Tibial nerve (tissue), 4 donors: ENCODE measurements around the gene PRPSAP1. TPM values are rescaled to one million over a fixed set of nuclear protein-coding genes. Genes with fewer than 3 reads are reported as not detected.
"Not testable (repeated sequence)": the region's sequence is repeated elsewhere in the genome, so short reads cannot be mapped to it uniquely, and the experiment has no call there.

Experiments used
- DNase-seq, 2 donors: peaks; one replicate each; pipeline ENCODE4 v3.0.0-alpha.2; 2019; ENCODE audit warnings: low spot score in 2 of 2
- H3K27ac ChIP-seq, 4 donors: fragments of 200-600 bp; sonication (generic) in 3 of 4; one replicate each; pipeline ENCODE4 v1.5.1; 2017 to 2019; ENCODE audit warnings: mild to moderate bottlenecking in 1 of 4
- H3K27me3 ChIP-seq, 2 donors: fragments of 200-600 bp; sonication (generic) in 1 of 2; one replicate each; pipeline versions ENCODE4 v1.5.1 to v1.6.0; 2017 to 2019
- H3K36me3 ChIP-seq, 3 donors: fragments of 200-600 bp; sonication (generic); one replicate each; pipeline ENCODE4 v1.5.1; 2018 to 2019
- H3K4me1 ChIP-seq, 4 donors: fragments of 200-600 bp; sonication (generic) in 3 of 4; one replicate each; pipeline ENCODE4 v1.5.1; 2017 to 2019
- H3K4me3 ChIP-seq, 4 donors: fragments of 200-600 bp; sonication (generic) in 3 of 4; one replicate each; pipeline ENCODE4 v1.5.1; 2017 to 2019; ENCODE audit warnings: mild to moderate bottlenecking in 1 of 4, moderate library complexity in 1 of 4
- H3K9me3 ChIP-seq, 4 donors: fragments of 200-600 bp; sonication (generic) in 3 of 4; one replicate each; pipeline ENCODE4 v1.5.1; 2017 to 2019
- CTCF ChIP-seq, 5 experiments: fragments of 200-600 bp in 3 of 5; fragments of 450-650 bp in 2 of 5; sonication (generic) in 3 of 5; IDR thresholded peaks; one replicate each; pipeline ENCODE4 v1.5.1; 2016 to 2019; ENCODE audit warnings: antibody characterized with exemption in 5 of 5, mild to moderate bottlenecking in 3 of 5, moderate library complexity in 2 of 5
- EP300 ChIP-seq, 2 donors: sonication (generic); formaldehyde crosslinking; IDR thresholded peaks; one replicate each; pipeline ENCODE4 v1.6.1; 2017; ENCODE audit warnings: antibody characterized with exemption in 2 of 2, mild to moderate bottlenecking in 1 of 2
- POLR2A ChIP-seq, 2 donors: fragments of 450-650 bp; IDR thresholded peaks; one replicate each; pipeline ENCODE4 v1.6.1; 2017; ENCODE audit warnings: antibody characterized with exemption in 2 of 2, mild to moderate bottlenecking in 2 of 2, moderate library complexity in 2 of 2
- WGBS, 2 donors: methylation state at CpG; one replicate each; pipeline ENCODE4 v1.1.5; 2018; 5-methylcytosine and 5-hydroxymethylcytosine counted together
- total RNA-seq, 4 donors: library from RNA; depleted of rRNA; stranded (reverse); fragments of >200 nt; gene quantifications; one replicate each; pipeline ENCODE4 v1.1.0, GENCODE V29; 2016

Gene PRPSAP1
- total RNA-seq, 4 donors from 2014 or later: 66.8 to 108 (median 96.2) TPM

DNA sequence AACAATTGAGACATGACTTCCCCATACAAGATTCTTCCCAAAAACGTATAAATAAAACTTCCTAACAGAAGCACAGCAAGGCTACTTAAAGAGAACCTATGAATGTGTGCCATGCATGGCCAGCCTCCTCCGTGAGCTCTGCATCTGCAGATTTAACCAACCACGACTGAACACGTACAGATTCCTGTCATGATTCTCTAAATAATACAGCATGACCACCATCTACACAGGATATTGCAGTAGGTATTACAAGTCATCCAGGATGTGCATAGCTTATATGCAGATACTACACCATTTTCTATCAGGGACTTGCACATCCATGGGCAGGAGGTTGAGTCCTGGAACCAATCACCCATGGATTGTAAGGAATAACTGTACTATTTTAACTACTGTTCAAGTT lies 44.3 kb downstream of the PRPSAP1 start:
- Histone ChIP-seq H3K36me3 (peaks cover 0 to 75% (median 6%) of the 10 kb centered on the region in 3 donors), H3K27ac (no peak overlapping the region), H3K4me3 (no peak overlapping the region), H3K4me1 (no peaks in the 10 kb centered on the region), H3K9me3 (no peaks in the 10 kb centered on the region), H3K27me3 (no peaks in the 10 kb centered on the region)
- no peak for DNase-seq
- TF ChIP-seq POLR2A (IDR thresholded peaks at IDR 0.05) (no peak), EP300 (IDR thresholded peaks at IDR 0.05) (no peak), CTCF (IDR thresholded peaks at IDR 0.05) (no peak)
- 90 to 94% methylated on average over 4 of the region's 4 CpGs for WGBS, 2 donors

GRCh38 chr17:76307966-76308338 lies 45.8 kb downstream of the PRPSAP1 start, which contains the start of gene QRICH2:
TSS of gene QRICH2 (minus strand) at chr17:76308276. CDS start at chr17:76307998, 278 bp downstream.
- WGBS, 2 donors: 94 to 96% methylated on average over 40 to 44 of the region's 44 CpGs
- H3K27me3 ChIP-seq: no peaks in the 10 kb centered on the region
- no peaks in the 10 kb centered on the region for H3K4me1 ChIP-seq
- H3K4me3 ChIP-seq: no peak within 1 kb of the TSS
- TF ChIP-seq POLR2A (IDR thresholded peaks at IDR 0.05) (no peak), EP300 (IDR thresholded peaks at IDR 0.05) (no peak), CTCF (IDR thresholded peaks at IDR 0.05) (no peak)
- peaks cover 0 to 61% (median 6%) of the 10 kb centered on the region in 3 donors for H3K36me3 ChIP-seq
- H3K9me3 ChIP-seq: no peaks in the 10 kb centered on the region
- no peak for DNase-seq
- no peak within 1 kb of the TSS for H3K27ac ChIP-seq

- Histone ChIP-seq H3K36me3 (peaks cover 0 to 56% (median 6%) of the 10 kb centered on the region in 3 donors), H3K4me1 (no peaks in the 10 kb centered on the region), H3K4me3 (no peak overlapping the region), H3K27ac (no peak overlapping the region), H3K27me3 (no peaks in the 10 kb centered on the region), H3K9me3 (no peaks in the 10 kb centered on the region)
- TF ChIP-seq EP300 (IDR thresholded peaks at IDR 0.05) (no peak), POLR2A (IDR thresholded peaks at IDR 0.05) (no peak), CTCF (IDR thresholded peaks at IDR 0.05) (no peak)
- no peak for DNase-seq
- WGBS, 2 donors: 96% methylated on average over 57 of the region's 58 CpGs
Observed at GRCh38 chr17:76307299-76307965, 46.3 kb downstream of the PRPSAP1 start.

GRCh38 chr17:76305135-76305454 lies 48.6 kb downstream of the PRPSAP1 start:
- H3K4me3 ChIP-seq, H3K27me3 ChIP-seq, H3K4me1 ChIP-seq, H3K9me3 ChIP-seq, H3K27ac ChIP-seq, DNase-seq: not testable (repeated sequence)
- peaks cover 0 to 38% (median 0%) of the 10 kb centered on the region in 3 donors for H3K36me3 ChIP-seq
- 94 to 96% methylated on average over 3 of the region's 3 CpGs for WGBS, 2 donors

- no peak overlapping the region for H3K27ac ChIP-seq
- WGBS, 2 donors: 79% methylated on average over 17 of the region's 17 CpGs
- no peak overlapping the region for H3K4me3 ChIP-seq
- peaks cover 0 to 32% (median 0%) of the 10 kb centered on the region in 3 donors for H3K36me3 ChIP-seq
- H3K9me3 ChIP-seq: no peaks in the 10 kb centered on the region
- no peak for DNase-seq
- H3K27me3 ChIP-seq: no peaks in the 10 kb centered on the region
- no peaks in the 10 kb centered on the region for H3K4me1 ChIP-seq
- TF ChIP-seq EP300 (IDR thresholded peaks at IDR 0.05) (no peak), POLR2A (IDR thresholded peaks at IDR 0.05) (no peak), CTCF (IDR thresholded peaks at IDR 0.05) (no peak)
Observed at GRCh38 chr17:76304226-76305134, 49.2 kb downstream of the PRPSAP1 start.
